K562 (cell line): Measurements from ENCODE around the gene SIMC1. TPM values are rescaled to one million over a fixed set of nuclear protein-coding genes. Genes with fewer than 3 reads are reported as not detected.

Experiments
- BMI1 ChIP-seq: fragments of 150-350 bp; IDR thresholded peaks from 2 replicates; pipeline ENCODE4 v1.6.1; 2014; ENCODE audit warnings: low read length
- EGR1 ChIP-seq: fragments of 450-650 bp; conservative IDR thresholded peaks from 2 replicates; pipeline ENCODE4 v1.6.1; 2017; ENCODE audit warnings: mild to moderate bottlenecking
- KLF10 ChIP-seq: fragments of 250-450 bp; sonication (Bioruptor Pico); IDR thresholded peaks from 2 replicates; pipeline ENCODE4 v1.6.1; 2021; ENCODE audit warnings: matching md5 sums
- NBN ChIP-seq: fragments of 450-650 bp; IDR thresholded peaks from 2 replicates; pipeline ENCODE4 v1.6.1; 2016; ENCODE audit warnings: low read depth, mild to moderate bottlenecking
- NR2C2 ChIP-seq, 2 experiments: fragments of 200-800 bp in 1 of 2; sonication (Bioruptor generic) in 1 of 2; sonication (generic) in 1 of 2; formaldehyde crosslinking in 1 of 2; IDR thresholded peaks; 2 replicates each; pipeline versions ENCODE4 v1.6.1 to v1.8.0; 2016 to 2022; ENCODE audit warnings: mild to moderate bottlenecking in 1 of 2, missing compliant biosample characterization in 1 of 2, missing genetic modification characterization in 1 of 2, missing genetic modification reagents in 1 of 2
- SIN3A ChIP-seq, 2 experiments: fragments of 150-350 bp in 1 of 2; IDR thresholded peaks; 2 replicates each; pipeline ENCODE4 v1.6.1; 2011 to 2016; ENCODE audit warnings: borderline replicate concordance in 2 of 2, low read depth in 2 of 2, low read length in 2 of 2, mild to moderate bottlenecking in 2 of 2, moderate library complexity in 2 of 2; ENCODE audit not compliant: control insufficient read depth in 1 of 2
- SRSF7 ChIP-seq: fragments of 200-400 bp; formaldehyde crosslinking; optimal IDR thresholded peaks from 2 replicates; pipeline ENCODE3; 2017; ENCODE audit warnings: mild to moderate bottlenecking, low read depth, low read length
- ZNF124 ChIP-seq: sonication (generic); formaldehyde crosslinking; IDR thresholded peaks from 2 replicates; pipeline ENCODE4 v1.8.1; 2022; ENCODE audit warnings: missing genetic modification reagents
- ZNF224 ChIP-seq: sonication (generic); formaldehyde crosslinking; IDR thresholded peaks from 2 replicates; pipeline ENCODE4 v1.8.0; 2022; ENCODE audit warnings: mild to moderate bottlenecking, missing genetic modification reagents
- ZNF830 ChIP-seq: fragments of 250-450 bp; sonication (Bioruptor Pico); IDR thresholded peaks from 2 replicates; pipeline ENCODE4 v1.5.0; 2021; ENCODE audit warnings: mild to moderate bottlenecking
- polyA plus RNA-seq, 8 experiments: library from polyadenylated mRNA; depleted of rRNA in 4 of 8; stranded (reverse) in 5 of 8; unstranded in 3 of 8; fragments of >200 nt; fragmentation: Nextera tagmentation in 2 of 8; fragmentation: Illumina TruSeq in 1 of 8; extraction: Ambion mirVana in 2 of 8; extraction: Trizol in 1 of 8; gene quantifications; 2 replicates each; pipeline versions ENCODE4 v1.2.1 to v1.2.3, GENCODE V29; 2011 to 2014; ENCODE audit warnings: inconsistent platforms in 1 of 8, missing spikeins in 1 of 8
- total RNA-seq, 7 experiments: library from RNA; depleted of rRNA in 6 of 7; stranded (reverse); fragments of >200 nt in 6 of 7; fragmentation: Illumina TruSeq in 2 of 7; extraction: Trizol in 2 of 7; gene quantifications; 2 replicates each; pipeline versions ENCODE4 v1.2.1 to v1.2.3, GENCODE V29; 2011 to 2021; ENCODE audit warnings: low replicate concordance in 1 of 7
- TF ChIP-seq, protein P1 (sequence below): fragments of 250-450 bp; sonication (Bioruptor Pico); IDR thresholded peaks from 2 replicates; pipeline ENCODE4 v1.5.0; 2021
- TF ChIP-seq, protein P2 (sequence below): sonication (generic); formaldehyde crosslinking; IDR thresholded peaks from 2 replicates; pipeline ENCODE4 v1.8.1; 2023; ENCODE audit warnings: mild to moderate bottlenecking, missing genetic modification reagents
- TF ChIP-seq, protein P3 (sequence below), 3 experiments: fragments of 200-800 bp in 1 of 3; sonication (Bioruptor generic) in 1 of 3; sonication (generic) in 1 of 3; formaldehyde crosslinking in 1 of 3; IDR thresholded peaks; 2 replicates each; pipeline versions ENCODE4 v1.6.1 to v1.8.0; 2016 to 2022; ENCODE audit warnings: mild to moderate bottlenecking in 2 of 3, missing compliant biosample characterization in 2 of 3, missing genetic modification characterization in 2 of 3, missing genetic modification reagents in 1 of 3
- TF ChIP-seq, protein P4 (sequence below): sonication (generic); formaldehyde crosslinking; IDR thresholded peaks from 2 replicates; pipeline ENCODE4 v1.8.0; 2022; ENCODE audit warnings: mild to moderate bottlenecking, missing genetic modification reagents
- TF ChIP-seq, protein P5 (sequence below): fragments of 200-800 bp; sonication (Bioruptor generic); IDR thresholded peaks from 2 replicates; pipeline ENCODE4 v1.6.1; 2016; ENCODE audit warnings: missing genetic modification characterization, missing compliant biosample characterization

The SIMC1 gene
- total and polyA plus RNA-seq, 9 of the 15 experiments (the other 6 are each of a cell fraction or from before 2014, with no cell fraction given): 7.2 to 36.3 (median 14.7) TPM

DNA sequence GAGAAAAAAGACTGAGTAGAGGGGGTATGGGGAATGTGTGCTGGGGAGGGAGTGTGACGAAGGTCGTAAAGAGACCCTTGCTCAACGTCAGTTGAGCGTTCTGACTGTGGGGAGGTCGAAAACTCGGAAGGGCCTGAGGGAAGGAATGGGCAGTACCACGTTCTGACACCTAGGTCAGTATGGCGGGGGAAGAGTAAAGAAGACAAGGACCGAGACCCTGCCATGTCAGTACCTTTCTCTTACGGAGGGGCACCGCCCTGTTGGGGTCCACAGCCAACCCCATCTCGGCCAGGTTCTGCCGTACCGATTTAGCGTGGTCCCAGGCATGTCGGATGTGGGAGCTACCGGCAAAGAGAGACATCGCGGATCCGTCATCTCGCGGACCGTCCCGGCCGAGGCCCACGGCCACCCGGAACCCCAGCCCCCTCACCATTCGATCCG, 149.8 kb downstream of the SIMC1 start (continued):
- TF ChIP-seq SIN3A (IDR thresholded peaks at IDR 0.05; ENCODE audit: borderline replicate concordance in 2 of 2, control insufficient read depth in 1 of 2, low read depth in 2 of 2, low read length in 2 of 2) (no peak), BMI1 (no peak), EGR1 (no peak), ZNF830 (no peak), NR2C2 (CRISPR knock-in tag; IDR thresholded peaks at IDR 0.05) (no peak), NR2C2 (tag; IDR thresholded peaks at IDR 0.05) (no peak), ZNF124 (CRISPR knock-in tag) (no peak), NBN (no peak), SRSF7 (no peak), KLF10 (no peak), ZNF224 (CRISPR knock-in tag) (0 out of 2 replicates have a peak, but pooled peaks have one; percentile 31)
- TF ChIP-seq, protein P1, sequence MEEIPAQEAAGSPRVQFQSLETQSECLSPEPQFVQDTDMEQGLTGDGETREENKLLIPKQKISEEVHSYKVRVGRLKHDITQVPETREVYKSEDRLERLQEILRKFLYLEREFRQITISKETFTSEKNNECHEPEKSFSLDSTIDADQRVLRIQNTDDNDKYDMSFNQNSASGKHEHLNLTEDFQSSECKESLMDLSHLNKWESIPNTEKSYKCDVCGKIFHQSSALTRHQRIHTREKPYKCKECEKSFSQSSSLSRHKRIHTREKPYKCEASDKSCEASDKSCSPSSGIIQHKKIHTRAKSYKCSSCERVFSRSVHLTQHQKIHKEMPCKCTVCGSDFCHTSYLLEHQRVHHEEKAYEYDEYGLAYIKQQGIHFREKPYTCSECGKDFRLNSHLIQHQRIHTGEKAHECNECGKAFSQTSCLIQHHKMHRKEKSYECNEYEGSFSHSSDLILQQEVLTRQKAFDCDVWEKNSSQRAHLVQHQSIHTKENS (CRISPR knock-in tag): no peak
- TF ChIP-seq, protein P2, sequence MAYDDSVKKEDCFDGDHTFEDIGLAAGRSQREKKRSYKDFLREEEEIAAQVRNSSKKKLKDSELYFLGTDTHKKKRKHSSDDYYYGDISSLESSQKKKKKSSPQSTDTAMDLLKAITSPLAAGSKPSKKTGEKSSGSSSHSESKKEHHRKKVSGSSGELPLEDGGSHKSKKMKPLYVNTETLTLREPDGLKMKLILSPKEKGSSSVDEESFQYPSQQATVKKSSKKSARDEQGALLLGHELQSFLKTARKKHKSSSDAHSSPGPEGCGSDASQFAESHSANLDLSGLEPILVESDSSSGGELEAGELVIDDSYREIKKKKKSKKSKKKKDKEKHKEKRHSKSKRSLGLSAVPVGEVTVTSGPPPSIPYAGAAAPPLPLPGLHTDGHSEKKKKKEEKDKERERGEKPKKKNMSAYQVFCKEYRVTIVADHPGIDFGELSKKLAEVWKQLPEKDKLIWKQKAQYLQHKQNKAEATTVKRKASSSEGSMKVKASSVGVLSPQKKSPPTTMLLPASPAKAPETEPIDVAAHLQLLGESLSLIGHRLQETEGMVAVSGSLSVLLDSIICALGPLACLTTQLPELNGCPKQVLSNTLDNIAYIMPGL (CRISPR knock-in tag): no peak
- TF ChIP-seq, protein P3, sequence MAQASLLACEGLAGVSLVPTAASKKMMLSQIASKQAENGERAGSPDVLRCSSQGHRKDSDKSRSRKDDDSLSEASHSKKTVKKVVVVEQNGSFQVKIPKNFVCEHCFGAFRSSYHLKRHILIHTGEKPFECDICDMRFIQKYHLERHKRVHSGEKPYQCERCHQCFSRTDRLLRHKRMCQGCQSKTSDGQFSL (CRISPR knock-in tag; IDR thresholded peaks at IDR 0.05): no peak
- TF ChIP-seq, protein P3 (tag; IDR thresholded peaks at IDR 0.05): no peak
- TF ChIP-seq, protein P4, sequence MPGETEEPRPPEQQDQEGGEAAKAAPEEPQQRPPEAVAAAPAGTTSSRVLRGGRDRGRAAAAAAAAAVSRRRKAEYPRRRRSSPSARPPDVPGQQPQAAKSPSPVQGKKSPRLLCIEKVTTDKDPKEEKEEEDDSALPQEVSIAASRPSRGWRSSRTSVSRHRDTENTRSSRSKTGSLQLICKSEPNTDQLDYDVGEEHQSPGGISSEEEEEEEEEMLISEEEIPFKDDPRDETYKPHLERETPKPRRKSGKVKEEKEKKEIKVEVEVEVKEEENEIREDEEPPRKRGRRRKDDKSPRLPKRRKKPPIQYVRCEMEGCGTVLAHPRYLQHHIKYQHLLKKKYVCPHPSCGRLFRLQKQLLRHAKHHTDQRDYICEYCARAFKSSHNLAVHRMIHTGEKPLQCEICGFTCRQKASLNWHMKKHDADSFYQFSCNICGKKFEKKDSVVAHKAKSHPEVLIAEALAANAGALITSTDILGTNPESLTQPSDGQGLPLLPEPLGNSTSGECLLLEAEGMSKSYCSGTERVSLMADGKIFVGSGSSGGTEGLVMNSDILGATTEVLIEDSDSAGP (CRISPR knock-in tag): no peak
- TF ChIP-seq, protein P5, sequence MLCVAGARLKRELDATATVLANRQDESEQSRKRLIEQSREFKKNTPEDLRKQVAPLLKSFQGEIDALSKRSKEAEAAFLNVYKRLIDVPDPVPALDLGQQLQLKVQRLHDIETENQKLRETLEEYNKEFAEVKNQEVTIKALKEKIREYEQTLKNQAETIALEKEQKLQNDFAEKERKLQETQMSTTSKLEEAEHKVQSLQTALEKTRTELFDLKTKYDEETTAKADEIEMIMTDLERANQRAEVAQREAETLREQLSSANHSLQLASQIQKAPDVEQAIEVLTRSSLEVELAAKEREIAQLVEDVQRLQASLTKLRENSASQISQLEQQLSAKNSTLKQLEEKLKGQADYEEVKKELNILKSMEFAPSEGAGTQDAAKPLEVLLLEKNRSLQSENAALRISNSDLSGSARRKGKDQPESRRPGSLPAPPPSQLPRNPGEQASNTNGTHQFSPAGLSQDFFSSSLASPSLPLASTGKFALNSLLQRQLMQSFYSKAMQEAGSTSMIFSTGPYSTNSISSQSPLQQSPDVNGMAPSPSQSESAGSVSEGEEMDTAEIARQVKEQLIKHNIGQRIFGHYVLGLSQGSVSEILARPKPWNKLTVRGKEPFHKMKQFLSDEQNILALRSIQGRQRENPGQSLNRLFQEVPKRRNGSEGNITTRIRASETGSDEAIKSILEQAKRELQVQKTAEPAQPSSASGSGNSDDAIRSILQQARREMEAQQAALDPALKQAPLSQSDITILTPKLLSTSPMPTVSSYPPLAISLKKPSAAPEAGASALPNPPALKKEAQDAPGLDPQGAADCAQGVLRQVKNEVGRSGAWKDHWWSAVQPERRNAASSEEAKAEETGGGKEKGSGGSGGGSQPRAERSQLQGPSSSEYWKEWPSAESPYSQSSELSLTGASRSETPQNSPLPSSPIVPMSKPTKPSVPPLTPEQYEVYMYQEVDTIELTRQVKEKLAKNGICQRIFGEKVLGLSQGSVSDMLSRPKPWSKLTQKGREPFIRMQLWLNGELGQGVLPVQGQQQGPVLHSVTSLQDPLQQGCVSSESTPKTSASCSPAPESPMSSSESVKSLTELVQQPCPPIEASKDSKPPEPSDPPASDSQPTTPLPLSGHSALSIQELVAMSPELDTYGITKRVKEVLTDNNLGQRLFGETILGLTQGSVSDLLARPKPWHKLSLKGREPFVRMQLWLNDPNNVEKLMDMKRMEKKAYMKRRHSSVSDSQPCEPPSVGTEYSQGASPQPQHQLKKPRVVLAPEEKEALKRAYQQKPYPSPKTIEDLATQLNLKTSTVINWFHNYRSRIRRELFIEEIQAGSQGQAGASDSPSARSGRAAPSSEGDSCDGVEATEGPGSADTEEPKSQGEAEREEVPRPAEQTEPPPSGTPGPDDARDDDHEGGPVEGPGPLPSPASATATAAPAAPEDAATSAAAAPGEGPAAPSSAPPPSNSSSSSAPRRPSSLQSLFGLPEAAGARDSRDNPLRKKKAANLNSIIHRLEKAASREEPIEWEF (CRISPR knock-in tag): no peak
